HUDEP-2 (cell line): ENCODE results near the gene ERVFRD-1.
"Not testable (repeated sequence)": the region's sequence is repeated elsewhere in the genome, so short reads cannot be mapped to it uniquely, and the experiment has no call there.

ENCODE experiments used
- DNase-seq, 76 experiments: peaks; one replicate each; lab custom pipeline; 2025; ENCODE audit not compliant: unreplicated experiment in 76 of 76; lab: John Stamatoyannopoulos, UW

The ERVFRD-1 gene

GRCh38 chr6:11093376-11093625 is 18.2 kb downstream of the ERVFRD-1 start:
- peak in 2 of 76 experiments; percentile 57 to 74 for DNase-seq

GRCh38 chr6:11092668-11093375 is 18.7 kb downstream of the ERVFRD-1 start:
- peak in 3 of 76 experiments; percentile 50 to 64 (median 63) for DNase-seq

GRCh38 chr6:11091141-11091540 is 20.4 kb downstream of the ERVFRD-1 start:
- DNase-seq = not testable (repeated sequence)

- peak in 1 of 76 experiments; percentile 9 for DNase-seq
These were observed 21.8 kb downstream of the ERVFRD-1 start for GRCh38 chr6:11089695-11090094.

GRCh38 chr6:11087141-11087812 is 24.2 kb downstream of the ERVFRD-1 start:
- DNase-seq = not testable (repeated sequence)

- DNase-seq = no peak
These were observed 25.6 kb downstream of the ERVFRD-1 start for GRCh38 chr6:11085758-11086435.

GRCh38 chr6:11083956-11084355 is 27.6 kb downstream of the ERVFRD-1 start:
- DNase-seq = no peak

GRCh38 chr6:11083491-11083890 is 28.0 kb downstream of the ERVFRD-1 start:
- no peak for DNase-seq

GRCh38 chr6:11080296-11080695 is 31.2 kb downstream of the ERVFRD-1 start:
- DNase-seq = no peak

GRCh38 chr6:11078266-11078665 is 33.3 kb downstream of the ERVFRD-1 start:
- DNase-seq = no peak

- no peak for DNase-seq
These were observed 35.0 kb downstream of the ERVFRD-1 start for GRCh38 chr6:11076540-11076939.

GRCh38 chr6:11072101-11072500 is 39.4 kb downstream of the ERVFRD-1 start:
- DNase-seq = no peak

GRCh38 chr6:11069760-11070159 is 41.8 kb downstream of the ERVFRD-1 start:
- DNase-seq = peak in 14 of 76 experiments; percentile 13 to 53 (median 40)

GRCh38 chr6:11067348-11067747 is 44.2 kb downstream of the ERVFRD-1 start:
- peak in 8 of 76 experiments; percentile 14 to 39 (median 28) for DNase-seq

GRCh38 chr6:11066505-11067347 is 44.8 kb downstream of the ERVFRD-1 start:
- DNase-seq = no peak

GRCh38 chr6:11065436-11066202 is 45.9 kb downstream of the ERVFRD-1 start:
- DNase-seq = peak in 40 of 76 experiments; percentile 12 to 82 (median 51)

GRCh38 chr6:11064836-11065235 is 46.7 kb downstream of the ERVFRD-1 start:
- DNase-seq = no peak

GRCh38 chr6:11062715-11063114 is 48.8 kb downstream of the ERVFRD-1 start:
- peak in 26 of 76 experiments; percentile 9 to 80 (median 43) for DNase-seq

- DNase-seq = no peak
These were observed 49.4 kb downstream of the ERVFRD-1 start for GRCh38 chr6:11062083-11062482.

- no peak for DNase-seq
These were observed 53.1 kb downstream of the ERVFRD-1 start for GRCh38 chr6:11058406-11058805.
